ENCODE measurements around the gene OXNAD1. TPM values are rescaled to one million over a fixed set of nuclear protein-coding genes. Genes with fewer than 3 reads are reported as not detected.

The OXNAD1 gene
- total RNA-seq, 3 donors from 2014 or later = 24.6 to 25.5 (median 24.8) TPM

DNA sequence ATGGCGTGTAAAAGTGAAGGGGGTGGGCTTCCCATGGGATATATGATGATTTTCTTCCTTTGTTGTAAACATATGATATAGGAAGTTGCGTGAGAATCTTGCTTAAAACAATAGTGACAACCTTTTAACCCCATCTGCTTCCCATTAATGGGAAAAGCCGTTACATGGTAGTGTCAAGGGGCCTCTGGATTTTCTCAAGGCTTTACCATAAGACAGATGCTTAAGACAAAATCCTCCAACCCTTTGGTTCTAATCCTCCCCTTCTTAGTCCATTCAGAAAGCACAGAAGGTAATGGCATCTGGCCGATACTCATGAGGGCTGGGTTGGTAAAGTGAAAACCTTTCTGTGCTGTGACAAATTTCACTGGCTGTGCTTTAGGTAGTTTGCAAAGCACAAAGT lies 25.2 kb upstream of the OXNAD1 start:
- Mint-ChIP-seq H3K27me3 (ENCODE audit: low read depth) (no peaks in the 10 kb centered on the region), H3K4me1 (ENCODE audit: low read depth) (peaks cover 2% of the 10 kb centered on the region), H3K4me3 (no peak overlapping the region), H3K9me3 (no peaks in the 10 kb centered on the region), H3K36me3 (ENCODE audit: insufficient read depth) (no peaks in the 10 kb centered on the region)
- DNase-seq = no peak
- no peak for ATAC-seq

DNA sequence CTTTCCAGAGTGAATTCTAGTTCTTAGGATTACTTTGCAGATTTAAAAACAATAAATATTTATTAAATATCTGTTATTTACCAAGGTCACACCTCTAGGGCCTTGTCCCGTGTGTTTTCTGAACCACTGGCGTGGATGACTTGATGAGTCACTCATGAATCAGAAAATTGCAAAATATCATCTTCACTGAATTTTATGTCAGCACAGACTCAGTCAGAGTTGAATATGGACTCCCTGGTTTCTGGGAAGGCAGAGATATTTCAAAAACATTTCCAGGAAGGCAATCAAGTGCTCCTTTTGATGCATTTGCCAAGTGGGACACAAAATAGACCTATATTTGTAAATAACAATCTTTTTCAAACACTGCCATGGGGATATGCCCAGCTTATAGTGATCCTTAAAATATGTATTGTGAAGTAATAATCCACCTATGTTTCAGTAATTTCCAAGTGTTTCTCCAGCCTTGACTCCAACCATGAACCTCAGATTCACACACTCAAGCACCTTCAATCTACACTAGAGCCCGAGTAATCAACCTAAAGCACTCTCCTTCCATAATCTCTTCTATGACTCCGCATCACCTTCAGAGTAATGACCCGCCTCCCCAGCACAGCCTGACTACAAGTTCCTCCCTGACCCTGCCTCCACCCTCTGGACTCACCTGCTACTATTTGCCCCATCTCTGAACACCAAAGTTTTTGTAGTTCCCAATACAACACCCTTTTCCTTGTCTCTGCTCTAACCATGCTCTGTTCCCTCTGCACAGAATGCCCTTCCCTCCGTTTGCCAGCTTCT lies 24.6 kb upstream of the OXNAD1 start:
- H3K4me3 Mint-ChIP-seq = no peak overlapping the region
- no peaks in the 10 kb centered on the region for H3K36me3 Mint-ChIP-seq (ENCODE audit: insufficient read depth)
- no peaks in the 10 kb centered on the region for H3K27me3 Mint-ChIP-seq (ENCODE audit: low read depth)
- H3K9me3 Mint-ChIP-seq = no peaks in the 10 kb centered on the region
- H3K4me1 Mint-ChIP-seq (ENCODE audit: low read depth) = peaks cover 2% of the 10 kb centered on the region
- ATAC-seq = no peak
- DNase-seq = no peak

DNA sequence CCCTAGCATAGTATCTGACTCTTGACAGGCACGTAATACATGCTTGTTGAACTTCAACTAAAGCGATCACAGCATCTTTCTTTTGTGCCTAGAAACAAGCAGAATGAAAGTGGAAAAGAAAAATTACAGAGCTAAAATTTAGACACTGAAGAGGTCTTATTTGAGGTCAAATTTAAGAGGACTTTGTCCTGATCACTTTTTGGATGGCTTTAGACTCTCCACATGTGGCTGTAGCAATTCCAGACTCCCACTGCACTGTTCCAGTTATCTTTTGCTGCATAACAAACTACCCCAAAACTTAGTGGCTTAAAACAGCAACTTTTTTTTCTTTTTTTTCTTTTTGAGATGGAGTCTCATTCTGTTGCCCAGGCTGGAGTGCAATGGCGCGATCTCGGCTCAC lies 23.8 kb upstream of the OXNAD1 start:
- Mint-ChIP-seq H3K4me3 (no peak overlapping the region), H3K36me3 (ENCODE audit: insufficient read depth) (no peaks in the 10 kb centered on the region), H3K27me3 (ENCODE audit: low read depth) (no peaks in the 10 kb centered on the region), H3K4me1 (ENCODE audit: low read depth) (peaks cover 2% of the 10 kb centered on the region), H3K9me3 (no peaks in the 10 kb centered on the region)
- ATAC-seq (no peak), DNase-seq (no peak)

DNA sequence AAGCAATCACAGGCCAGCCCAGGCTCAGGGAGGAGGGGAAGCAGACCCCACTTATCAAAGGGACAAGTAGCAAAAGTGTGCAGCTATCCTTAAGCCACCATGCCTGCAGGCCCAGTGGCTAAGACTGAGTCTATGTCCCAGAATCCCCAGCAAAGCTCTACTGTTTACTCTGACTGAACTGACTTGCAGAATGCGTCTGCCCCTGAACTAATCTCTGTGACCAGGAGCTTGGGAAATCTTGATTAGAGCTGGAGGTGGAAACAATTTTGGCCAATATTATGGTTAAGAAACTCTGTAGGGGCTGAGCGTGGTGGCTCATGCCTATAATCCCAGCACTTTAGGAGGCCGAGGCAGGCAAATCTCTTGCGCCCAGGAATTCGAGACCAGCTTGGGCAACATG lies 22.8 kb upstream of the OXNAD1 start:
- no peaks in the 10 kb centered on the region for H3K9me3 Mint-ChIP-seq
- no peak overlapping the region for H3K4me3 Mint-ChIP-seq
- H3K27me3 Mint-ChIP-seq (ENCODE audit: low read depth) = no peaks in the 10 kb centered on the region
- peaks cover 5% of the 10 kb centered on the region for H3K4me1 Mint-ChIP-seq (ENCODE audit: low read depth)
- DNase-seq (no peak), ATAC-seq (no peak)
- no peaks in the 10 kb centered on the region for H3K36me3 Mint-ChIP-seq (ENCODE audit: insufficient read depth)

DNA sequence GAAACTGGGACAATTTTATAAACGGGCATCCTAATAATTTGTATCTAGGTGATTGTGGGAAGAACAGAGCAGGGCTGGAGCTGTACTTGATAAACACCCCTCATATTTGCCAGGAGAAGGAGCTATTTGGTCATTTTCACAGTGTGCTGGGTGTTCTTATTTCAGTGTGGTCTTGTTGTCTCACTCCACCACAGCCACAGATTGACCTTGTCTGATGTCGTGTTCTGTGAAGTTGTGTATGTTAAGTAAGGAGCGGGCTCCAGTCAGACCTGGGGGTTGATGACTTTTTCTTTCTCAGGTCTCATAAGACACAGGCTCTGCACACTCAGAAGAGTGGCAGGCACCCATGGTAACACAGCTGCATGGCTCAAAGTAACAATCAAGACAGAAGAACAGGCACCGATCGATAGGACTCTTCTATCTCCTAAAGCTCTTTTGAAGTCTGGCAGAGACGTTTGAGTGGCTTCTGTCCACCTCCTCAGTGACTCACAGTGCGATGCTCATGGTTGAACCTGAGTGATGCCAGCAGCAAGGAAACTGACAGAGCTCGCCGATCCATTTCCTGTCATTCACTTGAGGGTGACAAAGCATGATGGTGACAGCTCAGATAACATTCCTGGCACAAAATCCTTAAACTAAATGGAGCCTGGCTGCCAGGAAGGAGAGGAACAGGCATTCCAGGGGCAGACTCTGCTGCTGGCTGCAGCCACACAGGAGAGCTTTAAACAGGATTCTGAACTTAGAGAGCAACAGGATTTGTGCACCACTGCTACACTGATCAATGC lies 21.1 kb upstream of the OXNAD1 start:
- Mint-ChIP-seq H3K27me3 (ENCODE audit: low read depth) (no peaks in the 10 kb centered on the region), H3K4me3 (no peak overlapping the region), H3K4me1 (ENCODE audit: low read depth) (peaks cover 10% of the 10 kb centered on the region), H3K36me3 (ENCODE audit: insufficient read depth) (no peaks in the 10 kb centered on the region), H3K9me3 (no peaks in the 10 kb centered on the region)
- DNase-seq (no peak), ATAC-seq (no peak)

DNA sequence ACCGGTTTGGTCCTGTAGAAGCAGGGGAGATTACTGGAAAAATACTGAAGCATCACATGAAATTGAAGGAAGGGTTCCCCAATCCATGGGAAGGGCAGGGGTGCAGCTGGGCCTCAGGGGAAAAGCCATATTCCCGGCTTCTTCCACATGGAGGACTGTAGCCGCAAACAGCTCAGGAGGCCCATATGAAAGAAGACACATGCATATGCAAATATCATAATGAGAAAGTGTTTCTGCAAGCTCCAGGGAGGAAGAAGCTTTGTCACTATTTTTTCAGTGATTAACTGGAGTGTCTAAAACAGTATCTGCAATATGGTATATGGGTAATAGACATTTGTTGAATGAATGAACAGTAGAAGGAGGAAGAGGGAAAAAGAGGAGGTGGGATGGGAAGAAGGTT lies 19.4 kb upstream of the OXNAD1 start:
- ATAC-seq (no peak), DNase-seq (no peak)
- Mint-ChIP-seq H3K36me3 (ENCODE audit: insufficient read depth) (no peaks in the 10 kb centered on the region), H3K4me3 (no peak overlapping the region), H3K9me3 (no peaks in the 10 kb centered on the region), H3K4me1 (ENCODE audit: low read depth) (peaks cover 10% of the 10 kb centered on the region), H3K27me3 (ENCODE audit: low read depth) (no peaks in the 10 kb centered on the region)

DNA sequence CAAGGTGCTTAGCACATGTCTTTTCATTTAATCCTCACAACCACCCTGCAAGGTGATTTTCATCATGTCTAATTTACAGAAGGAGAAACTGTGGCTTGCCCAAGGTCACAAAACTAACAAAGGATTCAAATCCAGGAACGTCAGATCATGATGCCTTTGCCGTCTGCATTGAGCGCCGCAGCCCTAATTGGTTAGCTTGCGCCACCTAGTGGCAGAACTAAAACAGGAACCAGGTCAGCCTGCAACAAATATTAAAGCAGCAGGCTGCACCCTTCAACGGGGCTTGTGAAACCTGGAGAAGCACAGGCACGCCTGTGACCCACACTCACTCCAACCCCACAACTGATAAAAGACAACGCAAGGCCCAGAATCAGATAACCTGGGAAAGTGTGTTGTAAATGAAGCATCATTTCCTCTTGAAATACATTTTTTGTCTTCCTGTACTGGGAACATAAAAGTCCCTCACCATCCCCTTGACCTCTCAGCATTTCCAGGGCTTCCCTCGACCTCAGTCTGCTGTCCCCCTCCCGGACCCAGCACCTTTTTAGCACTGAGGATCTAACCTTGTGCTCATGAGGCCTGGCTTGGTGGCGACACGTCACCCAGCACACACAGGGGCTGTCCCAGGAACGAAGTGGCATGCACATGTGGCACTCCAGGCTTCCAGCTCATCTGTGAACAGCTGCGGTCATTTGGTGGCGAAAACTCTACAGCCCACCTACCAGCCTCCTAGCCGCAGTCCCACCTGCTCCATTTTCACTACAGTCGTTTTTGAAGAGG lies 17.5 kb upstream of the OXNAD1 start:
- Mint-ChIP-seq H3K4me3 (no peak overlapping the region), H3K27me3 (ENCODE audit: low read depth) (no peaks in the 10 kb centered on the region), H3K4me1 (ENCODE audit: low read depth) (peaks cover 7% of the 10 kb centered on the region), H3K36me3 (ENCODE audit: insufficient read depth) (no peaks in the 10 kb centered on the region), H3K9me3 (no peaks in the 10 kb centered on the region)
- ATAC-seq = peak; percentile 84 to 88
- peak; percentile 72 for DNase-seq

DNA sequence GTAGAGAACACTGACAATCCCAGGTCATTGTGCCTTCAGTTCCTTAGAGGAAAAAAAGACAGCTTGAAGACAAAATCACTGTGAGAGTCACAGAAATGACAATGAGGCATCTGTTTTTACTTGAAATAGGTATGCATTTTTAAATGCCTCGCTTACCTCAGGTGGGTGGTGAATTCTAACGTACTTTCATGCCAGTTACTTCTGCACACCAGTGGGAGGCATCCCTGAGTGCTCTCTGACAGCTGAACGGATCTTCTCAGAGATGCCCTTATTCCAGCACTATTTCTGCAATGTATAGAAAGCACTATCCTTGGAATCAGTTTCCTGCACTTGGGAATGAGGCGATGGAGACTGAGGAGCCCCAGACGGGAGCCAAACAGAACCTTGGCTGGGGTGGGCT lies 16.5 kb upstream of the OXNAD1 start:
- ATAC-seq = no peak
- H3K4me3 Mint-ChIP-seq = no peak overlapping the region
- H3K27me3 Mint-ChIP-seq (ENCODE audit: low read depth) = no peaks in the 10 kb centered on the region
- no peaks in the 10 kb centered on the region for H3K36me3 Mint-ChIP-seq (ENCODE audit: insufficient read depth)
- no peak for DNase-seq
- peaks cover 7% of the 10 kb centered on the region for H3K4me1 Mint-ChIP-seq (ENCODE audit: low read depth)
- no peaks in the 10 kb centered on the region for H3K9me3 Mint-ChIP-seq

DNA sequence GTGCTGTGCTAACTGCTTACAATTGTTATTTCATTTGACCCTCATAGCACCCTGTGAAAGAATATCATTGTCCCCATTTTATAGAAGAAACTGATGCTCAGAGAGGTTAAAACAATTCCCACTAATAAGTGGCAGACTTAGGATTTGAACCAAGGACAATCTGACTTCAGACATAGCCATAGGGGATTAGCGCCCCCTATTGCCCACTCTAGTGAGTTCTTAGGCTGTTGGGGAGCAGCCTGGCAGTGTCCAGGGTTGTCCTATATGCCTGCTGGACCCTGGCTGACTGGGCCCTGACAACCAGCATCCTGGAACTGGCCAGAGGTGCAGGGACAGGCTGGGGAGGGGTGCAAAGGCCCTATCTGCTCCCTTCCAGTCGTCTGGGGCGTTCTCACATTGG lies 15.7 kb upstream of the OXNAD1 start:
- H3K27me3 Mint-ChIP-seq (ENCODE audit: low read depth) = no peaks in the 10 kb centered on the region
- peaks cover 8% of the 10 kb centered on the region for H3K4me1 Mint-ChIP-seq (ENCODE audit: low read depth)
- no peaks in the 10 kb centered on the region for H3K36me3 Mint-ChIP-seq (ENCODE audit: insufficient read depth)
- H3K9me3 Mint-ChIP-seq = no peaks in the 10 kb centered on the region
- DNase-seq (no peak), ATAC-seq (no peak)
- no peak overlapping the region for H3K4me3 Mint-ChIP-seq

DNA sequence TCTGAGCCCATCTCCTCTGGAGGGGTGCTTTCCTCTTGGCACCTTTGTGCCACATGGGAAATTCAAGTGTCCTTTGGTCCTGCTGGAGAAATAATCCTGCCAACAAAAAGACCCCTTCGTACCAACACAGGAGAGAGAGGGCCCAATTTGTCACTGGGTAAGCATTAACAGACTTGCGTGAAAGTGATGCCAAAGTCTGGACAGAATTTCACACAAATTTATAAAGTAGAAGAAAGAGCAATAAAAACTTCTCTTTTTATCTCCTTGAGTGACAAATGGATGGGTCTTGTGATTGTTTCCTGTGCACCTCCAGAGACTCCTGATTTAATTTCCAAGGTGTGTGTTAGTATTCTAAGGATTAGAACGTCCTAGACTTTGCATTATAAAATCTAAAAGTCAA lies 15.1 kb upstream of the OXNAD1 start:
- Mint-ChIP-seq H3K4me1 (ENCODE audit: low read depth) (peaks cover 11% of the 10 kb centered on the region), H3K9me3 (no peaks in the 10 kb centered on the region), H3K36me3 (ENCODE audit: insufficient read depth) (no peaks in the 10 kb centered on the region), H3K27me3 (ENCODE audit: low read depth) (no peaks in the 10 kb centered on the region), H3K4me3 (no peak overlapping the region)
- DNase-seq = no peak
- ATAC-seq = no peak

DNA sequence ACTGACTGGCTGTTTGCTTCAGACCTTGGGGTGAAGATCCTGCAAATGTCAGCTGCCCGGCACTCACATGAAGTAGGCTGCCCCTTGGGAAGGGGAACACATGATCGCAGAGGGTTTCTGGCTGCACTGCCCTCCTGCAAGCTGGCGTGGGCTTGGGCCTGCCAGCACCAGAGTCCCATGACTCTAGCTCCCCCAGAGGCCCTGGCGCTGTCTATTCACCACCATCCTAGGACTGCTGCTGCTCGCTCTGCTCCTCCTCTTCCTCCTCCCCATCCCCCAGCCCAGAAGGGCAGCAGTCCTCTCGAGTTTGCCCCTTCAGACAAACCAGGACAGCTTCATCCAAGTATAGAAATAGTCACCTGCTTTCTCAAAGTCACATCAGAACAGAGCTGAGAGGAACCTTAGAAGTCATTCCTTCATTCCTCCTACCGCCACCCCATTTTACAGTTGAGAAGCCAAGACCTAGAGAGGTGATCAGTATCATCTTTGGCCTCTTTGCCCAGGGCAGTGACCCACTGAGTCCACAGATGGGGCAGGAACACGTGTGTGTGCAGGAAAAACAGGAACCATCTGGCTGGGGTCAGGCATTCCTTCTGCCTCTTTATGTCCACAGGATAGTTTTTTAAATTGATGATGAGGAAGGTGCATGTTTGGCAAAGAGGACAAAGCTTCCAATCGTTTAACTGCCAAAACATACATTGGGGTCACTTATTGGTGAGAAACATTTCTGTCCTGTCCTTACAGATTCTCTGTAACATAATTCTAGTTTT lies 13.5 kb upstream of the OXNAD1 start:
- no peaks in the 10 kb centered on the region for H3K27me3 Mint-ChIP-seq (ENCODE audit: low read depth)
- DNase-seq (no peak), ATAC-seq (no peak)
- peaks cover 18% of the 10 kb centered on the region for H3K4me1 Mint-ChIP-seq (ENCODE audit: low read depth)
- no peaks in the 10 kb centered on the region for H3K9me3 Mint-ChIP-seq
- H3K4me3 Mint-ChIP-seq = no peak overlapping the region
- no peaks in the 10 kb centered on the region for H3K36me3 Mint-ChIP-seq (ENCODE audit: insufficient read depth)

DNA sequence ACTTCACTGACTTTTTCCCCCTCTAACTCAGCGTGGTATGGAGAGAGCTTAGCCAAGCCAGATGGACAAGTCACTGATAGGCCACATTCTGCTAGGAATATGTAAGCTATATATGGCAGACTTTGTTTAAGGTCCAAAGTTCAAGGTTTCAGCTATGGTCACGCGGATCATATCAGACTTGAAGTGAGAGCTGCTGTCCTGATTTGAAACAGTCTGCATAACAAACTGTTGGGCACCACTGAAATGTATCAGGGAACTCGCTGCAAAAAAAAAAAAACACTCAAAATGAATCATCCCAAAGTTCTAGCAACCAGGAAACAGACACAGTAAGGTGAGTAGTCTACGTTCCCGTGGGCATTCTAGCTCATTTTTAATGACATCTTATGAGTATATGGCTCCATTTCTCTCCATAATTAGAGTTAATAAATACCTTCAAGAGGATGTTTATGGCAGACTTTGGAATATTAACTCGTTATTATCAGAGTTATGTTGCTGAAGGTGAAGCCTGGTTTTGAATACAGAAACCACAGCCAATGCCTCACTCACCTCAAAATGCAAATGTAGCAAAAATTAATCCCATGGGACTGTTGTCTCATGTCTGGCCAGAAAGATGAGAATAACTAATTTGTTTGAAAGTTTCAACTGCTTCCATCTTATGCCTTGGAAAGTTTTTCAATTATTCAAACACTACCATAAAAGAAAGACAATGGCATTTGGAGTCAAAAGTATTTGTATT lies 12.6 kb upstream of the OXNAD1 start:
- Mint-ChIP-seq H3K36me3 (ENCODE audit: insufficient read depth) (peaks cover 3% of the 10 kb centered on the region), H3K4me3 (no peak overlapping the region), H3K4me1 (ENCODE audit: low read depth) (peaks cover 12% of the 10 kb centered on the region), H3K9me3 (no peaks in the 10 kb centered on the region), H3K27me3 (ENCODE audit: low read depth) (no peaks in the 10 kb centered on the region)
- ATAC-seq (no peak), DNase-seq (no peak)

DNA sequence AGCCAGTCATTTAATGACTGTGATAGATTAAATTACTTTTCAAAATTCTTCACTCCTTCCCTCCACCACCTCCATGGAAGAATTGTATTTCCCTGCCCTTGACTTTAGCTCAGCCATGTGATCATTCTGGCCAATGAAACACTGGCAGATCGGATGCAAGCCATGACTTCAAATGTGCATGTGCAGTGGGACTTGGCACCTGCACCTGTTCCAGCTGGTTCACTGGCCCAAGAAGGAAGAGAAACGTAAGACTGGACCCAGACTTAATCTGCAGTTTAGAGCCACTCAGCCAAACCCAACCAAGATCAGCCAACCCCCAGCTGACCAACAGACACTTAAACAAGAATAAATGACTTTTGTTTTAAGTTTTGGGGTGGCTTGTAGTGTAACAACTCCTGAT lies 12.0 kb upstream of the OXNAD1 start:
- H3K9me3 Mint-ChIP-seq = no peaks in the 10 kb centered on the region
- ATAC-seq = no peak

More for the DNA sequence above, 12.0 kb upstream of the OXNAD1 start:
- peaks cover 10% of the 10 kb centered on the region for H3K4me1 Mint-ChIP-seq (ENCODE audit: low read depth)
- H3K27me3 Mint-ChIP-seq (ENCODE audit: low read depth) = no peaks in the 10 kb centered on the region
- no peak for DNase-seq
- no peak overlapping the region for H3K4me3 Mint-ChIP-seq
- peaks cover 3% of the 10 kb centered on the region for H3K36me3 Mint-ChIP-seq (ENCODE audit: insufficient read depth)

Measured in activated T-cell treated with anti-CD3 and anti-CD28 coated beads, Interleukin-2, amount 50 U/mL, for 4 hours (primary cell).